H54 (cell line): ENCODE results near the gene TMEM179.

ENCODE experiments used
- DNase-seq: peaks from one replicate; pipeline ENCODE4 v3.0.0; 2011; ENCODE audit warnings: low spot score, mixed read lengths; ENCODE audit not compliant: insufficient read length
- FAIRE-seq: peaks from 3 replicates; lab custom pipeline; 2011; peaks lifted over from hg19 to GRCh38; lab: Jason Lieb, UNC
- POLR2A ChIP-seq: IDR thresholded peaks from 2 replicates; pipeline ENCODE4 v1.6.1; 2011; ENCODE audit warnings: low read depth, mild to moderate bottlenecking, low read length

Gene TMEM179

GRCh38 chr14:104559028-104559803 lies 45.4 kb downstream of the TMEM179 start:
- DNase-seq, result no peak
- FAIRE-seq, result no peak
- no peak for TF ChIP-seq POLR2A

GRCh38 chr14:104558231-104559027 lies 46.1 kb downstream of the TMEM179 start:
- no peak for FAIRE-seq
- DNase-seq, result no peak
- no peak for TF ChIP-seq POLR2A

GRCh38 chr14:104557766-104558165 lies 46.8 kb downstream of the TMEM179 start:
- no peak for TF ChIP-seq POLR2A
- DNase-seq, result no peak
- FAIRE-seq, result no peak

- DNase-seq (no peak), FAIRE-seq (no peak)
- no peak for TF ChIP-seq POLR2A
These were observed 47.5 kb downstream of the TMEM179 start for GRCh38 chr14:104557086-104557485.

GRCh38 chr14:104556256-104557021 lies 48.1 kb downstream of the TMEM179 start:
- FAIRE-seq, result no peak
- no peak for DNase-seq
- no peak for TF ChIP-seq POLR2A

- DNase-seq (no peak), FAIRE-seq (no peak)
- no peak for TF ChIP-seq POLR2A
These were observed 48.9 kb downstream of the TMEM179 start for GRCh38 chr14:104555430-104556255.

GRCh38 chr14:104554608-104555429 lies 49.8 kb downstream of the TMEM179 start:
- FAIRE-seq, result no peak
- no peak for TF ChIP-seq POLR2A
- DNase-seq, result no peak

- no peak for DNase-seq
- no peak for FAIRE-seq
- TF ChIP-seq POLR2A, result no peak
These were observed 50.4 kb downstream of the TMEM179 start for GRCh38 chr14:104554088-104554607.

GRCh38 chr14:104553166-104554087 lies 51.1 kb downstream of the TMEM179 start:
- no peak for TF ChIP-seq POLR2A
- no peak for DNase-seq
- FAIRE-seq, result no peak

- DNase-seq, result no peak
- no peak for TF ChIP-seq POLR2A
- FAIRE-seq, result no peak
These were observed 51.8 kb downstream of the TMEM179 start for GRCh38 chr14:104552738-104553125.
